Measurements from ENCODE around the gene TMEM87B.

The TMEM87B gene

GRCh38 chr2:112163541-112163981 is 108.5 kb downstream of the TMEM87B start:
- in situ Hi-C loops (cut with MboI; ENCODE audit: low sequenced_read_pairs): no loop called here

GRCh38 chr2:112164876-112165275 is 109.8 kb downstream of the TMEM87B start:
- in situ Hi-C loops (cut with MboI; ENCODE audit: low sequenced_read_pairs): no loop called here

GRCh38 chr2:112165296-112165695 is 110.2 kb downstream of the TMEM87B start:
- in situ Hi-C loops (cut with MboI; ENCODE audit: low sequenced_read_pairs): no loop called here

- in situ Hi-C loops (cut with MboI; ENCODE audit: low sequenced_read_pairs): no loop called here
These were observed 111.9 kb downstream of the TMEM87B start for GRCh38 chr2:112166806-112167499.

DNA sequence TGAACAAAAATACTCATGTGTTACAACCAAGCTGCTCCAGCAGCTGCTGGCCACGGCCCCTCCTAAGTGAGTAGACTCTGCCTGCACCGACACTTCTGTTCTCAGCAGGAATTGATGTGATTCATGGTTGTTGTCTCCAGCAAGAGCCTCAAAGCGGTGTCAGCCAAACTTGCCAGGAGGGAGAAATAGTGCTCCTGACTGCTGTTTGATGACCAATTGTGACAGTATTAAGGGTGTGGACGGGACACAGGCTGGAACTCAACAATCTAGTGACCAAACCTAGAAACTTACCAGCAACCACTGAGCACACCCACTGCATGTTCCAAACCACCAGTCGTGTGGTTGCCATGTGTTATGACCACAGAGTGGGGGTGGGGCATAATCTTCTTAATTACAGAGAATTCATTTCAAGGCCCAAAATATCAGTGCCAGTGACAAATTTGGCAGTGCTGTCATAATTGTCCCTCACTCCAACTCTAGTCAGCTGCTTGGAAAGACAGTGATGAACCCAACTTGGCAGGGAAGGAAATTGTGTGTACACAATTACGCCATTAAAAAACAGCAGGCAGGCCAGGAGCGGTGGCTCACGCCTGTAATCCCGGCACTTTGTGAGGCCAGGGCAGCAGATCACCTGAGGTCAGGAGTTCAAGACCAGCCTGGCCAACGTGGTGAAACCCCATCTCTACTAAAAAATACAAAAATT is 113.5 kb downstream of the TMEM87B start:
- in situ Hi-C loops (cut with MboI; ENCODE audit: low sequenced_read_pairs): no loop called here

Measured in hTERT RPE-1 (cell line).